HG02885 (cell line): ENCODE data around the gene PARD3B.

Experiments
- ATAC-seq: cut with Tn5 transposase; IDR thresholded peaks from one replicate; pipeline ENCODE4 v1.9.1; 2021; ENCODE audit warnings: mild to moderate bottlenecking; ENCODE audit not compliant: unreplicated experiment, poor library complexity

Gene PARD3B

GRCh38 chr2:204743393-204743960 is 198.2 kb downstream of the PARD3B start:
- ATAC-seq = no peak

GRCh38 chr2:204744506-204744905 is 199.2 kb downstream of the PARD3B start:
- ATAC-seq = no peak

GRCh38 chr2:204748286-204748685 is 203.0 kb downstream of the PARD3B start:
- no peak for ATAC-seq

GRCh38 chr2:204749319-204749718 is 204.0 kb downstream of the PARD3B start:
- ATAC-seq = no peak

GRCh38 chr2:204750389-204750788 is 205.1 kb downstream of the PARD3B start:
- ATAC-seq = no peak

DNA sequence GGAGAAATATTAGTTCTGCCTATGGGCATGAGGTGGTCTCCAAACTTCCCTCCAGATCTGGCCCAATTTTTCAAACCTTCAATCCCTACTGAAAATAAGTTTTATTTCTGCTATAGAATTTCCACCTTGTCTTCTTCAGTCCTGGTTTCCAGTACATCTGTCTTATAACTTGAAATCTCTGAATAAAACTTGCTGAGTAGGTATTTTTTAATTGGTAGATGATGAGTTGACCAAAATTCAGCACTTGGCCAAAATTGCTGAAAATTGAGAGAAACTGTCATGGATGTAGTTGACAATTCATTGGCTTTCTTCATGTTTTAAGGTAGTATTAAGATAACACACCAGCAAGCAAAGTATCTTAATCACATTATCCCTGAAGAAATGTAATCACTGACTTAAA is 206.2 kb downstream of the PARD3B start:
- no peak for ATAC-seq

- ATAC-seq = no peak
These were observed 208.6 kb downstream of the PARD3B start for GRCh38 chr2:204753841-204754240.

- ATAC-seq = no peak
These were observed 209.6 kb downstream of the PARD3B start for GRCh38 chr2:204754898-204755297.

- no peak for ATAC-seq
These were observed 218.9 kb downstream of the PARD3B start for GRCh38 chr2:204763974-204764703.

- no peak for ATAC-seq
These were observed 225.5 kb downstream of the PARD3B start for GRCh38 chr2:204770735-204771134.

- no peak for ATAC-seq
These were observed 226.4 kb downstream of the PARD3B start for GRCh38 chr2:204771721-204772120.

DNA sequence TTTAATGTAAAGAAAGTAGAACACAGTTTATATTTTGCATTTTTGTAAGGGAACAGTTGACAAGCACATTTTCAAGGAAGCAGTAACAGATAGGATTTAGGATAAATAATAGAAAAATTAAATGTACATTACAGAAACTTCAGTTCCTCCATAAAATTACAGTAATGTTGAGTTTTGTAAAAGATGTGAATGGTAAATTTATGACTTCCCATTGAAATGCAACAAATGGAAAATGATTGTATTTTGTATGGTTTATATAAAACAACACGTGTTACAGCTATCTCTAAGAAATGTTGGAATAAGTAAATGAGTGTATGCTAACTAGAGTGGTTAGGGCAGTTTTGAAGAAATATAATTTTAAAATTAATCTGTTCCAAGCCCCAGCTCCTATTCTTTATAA is 227.3 kb downstream of the PARD3B start:
- ATAC-seq = no peak

GRCh38 chr2:204775766-204776165 is 230.5 kb downstream of the PARD3B start:
- ATAC-seq = no peak

- ATAC-seq = no peak
These were observed 231.7 kb downstream of the PARD3B start for GRCh38 chr2:204776781-204777559.

DNA sequence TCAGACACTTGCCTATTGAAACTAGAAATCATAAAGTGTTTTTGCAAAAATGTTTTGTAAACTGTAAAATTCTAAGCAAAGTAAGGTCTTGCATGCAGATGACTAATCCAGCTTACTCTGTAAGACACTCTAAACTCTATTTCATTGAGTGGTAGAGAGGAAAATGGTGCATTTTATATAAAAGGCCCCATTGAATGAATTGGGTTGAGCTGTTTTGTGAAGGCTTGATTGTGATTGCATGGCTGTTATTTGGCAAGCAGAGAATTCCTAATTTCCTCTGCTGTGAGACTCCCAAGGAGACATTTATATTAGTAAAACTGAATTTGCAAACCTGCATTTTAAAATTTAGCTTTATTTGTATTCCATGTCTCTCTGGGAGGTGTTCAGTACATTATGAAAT is 234.5 kb downstream of the PARD3B start:
- ATAC-seq = no peak

- ATAC-seq = no peak
These were observed 236.7 kb downstream of the PARD3B start for GRCh38 chr2:204781941-204782340.

GRCh38 chr2:204790076-204790475 is 244.8 kb downstream of the PARD3B start:
- no peak for ATAC-seq

GRCh38 chr2:204791230-204791629 is 246.0 kb downstream of the PARD3B start:
- no peak for ATAC-seq

DNA sequence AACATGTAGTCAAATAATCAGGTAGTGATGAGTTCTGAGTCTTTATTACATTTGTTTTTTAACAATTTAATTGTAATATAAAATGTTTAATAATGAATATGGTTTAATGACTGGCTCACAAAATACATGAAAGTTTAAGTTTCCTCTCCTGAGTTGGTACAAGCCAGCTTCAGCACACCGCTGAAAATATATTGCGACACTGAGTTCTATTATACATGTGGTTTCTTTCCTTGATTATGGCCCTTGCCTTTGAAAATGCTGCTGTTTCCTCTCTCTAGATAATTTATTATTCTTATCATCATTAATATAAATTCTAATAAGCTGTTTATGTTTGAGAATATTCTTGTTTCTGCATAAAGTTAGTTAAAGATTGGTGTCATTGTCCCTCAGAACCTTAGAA is 249.3 kb downstream of the PARD3B start:
- no peak for ATAC-seq

- no peak for ATAC-seq
These were observed 249.9 kb downstream of the PARD3B start for GRCh38 chr2:204795156-204795555.

- ATAC-seq = peak; percentile 98
These were observed 251.3 kb downstream of the PARD3B start for GRCh38 chr2:204796581-204796980.
